ENCODE measurements around the gene SLC2A14.
"Not testable (repeated sequence)": the region's sequence is repeated elsewhere in the genome, so short reads cannot be mapped to it uniquely, and the experiment has no call there.

Gene SLC2A14

DNA sequence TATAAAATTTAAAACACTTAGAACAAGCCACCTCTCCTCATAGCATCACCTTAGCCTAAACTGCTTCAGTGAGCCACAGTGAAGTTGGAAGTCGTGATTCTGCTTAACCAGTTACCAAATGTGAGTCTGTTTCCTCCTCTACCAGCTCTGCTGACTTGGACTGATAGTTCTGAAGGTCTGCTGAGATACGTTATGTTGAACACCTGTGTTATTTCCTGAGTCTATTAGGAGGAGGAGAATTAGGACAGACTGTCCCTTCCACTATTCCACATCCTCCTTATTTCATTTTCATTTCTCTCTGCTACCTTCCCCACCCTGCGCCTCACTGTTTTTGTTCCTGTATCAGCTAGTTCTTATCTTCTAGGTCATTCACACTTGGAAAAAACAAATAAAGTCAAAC lies 2.4 kb downstream of the SLC2A14 start:
- no peak for DNase-seq (ENCODE audit: low read depth, low spot score)

DNA sequence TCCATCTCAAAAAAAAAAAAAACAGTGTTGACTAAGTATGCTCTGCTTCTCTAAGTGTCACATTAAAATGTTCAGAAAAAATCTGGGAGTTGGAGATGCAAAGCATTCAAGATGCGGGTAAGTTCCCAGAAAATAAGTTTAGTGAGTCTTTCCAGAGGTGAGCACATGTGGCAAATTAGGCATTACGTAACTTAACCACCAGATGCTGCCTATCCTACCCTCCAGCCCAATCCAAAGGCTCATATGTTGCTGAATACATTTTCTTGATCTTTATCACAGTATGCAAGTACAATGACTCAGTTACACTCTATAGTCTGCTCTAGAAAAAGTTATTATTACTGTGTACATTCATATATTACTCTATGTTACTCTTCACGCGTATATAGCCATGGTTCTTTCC lies 3.6 kb downstream of the SLC2A14 start:
- no peak for DNase-seq (ENCODE audit: low read depth, low spot score)

DNA sequence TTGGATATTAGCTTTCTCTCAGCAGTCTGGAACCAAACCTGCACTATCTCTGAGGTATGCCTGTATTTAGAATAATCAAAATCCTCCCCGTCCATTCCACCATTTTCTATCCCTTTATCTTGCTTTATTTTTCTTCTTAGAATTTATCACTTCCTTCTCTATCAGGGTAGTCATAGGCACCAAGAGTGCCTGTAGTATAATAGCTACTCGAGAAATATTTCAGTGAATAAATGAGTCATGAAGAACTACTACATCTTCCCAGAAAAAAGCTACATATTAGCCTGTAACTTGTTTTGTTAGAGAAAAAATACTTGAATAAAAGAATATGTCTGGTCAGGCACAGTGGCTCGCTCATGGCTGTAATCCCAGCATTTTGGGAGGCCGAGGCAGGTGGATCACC lies 4.3 kb downstream of the SLC2A14 start:
- DNase-seq (ENCODE audit: low read depth, low spot score), result no peak

DNA sequence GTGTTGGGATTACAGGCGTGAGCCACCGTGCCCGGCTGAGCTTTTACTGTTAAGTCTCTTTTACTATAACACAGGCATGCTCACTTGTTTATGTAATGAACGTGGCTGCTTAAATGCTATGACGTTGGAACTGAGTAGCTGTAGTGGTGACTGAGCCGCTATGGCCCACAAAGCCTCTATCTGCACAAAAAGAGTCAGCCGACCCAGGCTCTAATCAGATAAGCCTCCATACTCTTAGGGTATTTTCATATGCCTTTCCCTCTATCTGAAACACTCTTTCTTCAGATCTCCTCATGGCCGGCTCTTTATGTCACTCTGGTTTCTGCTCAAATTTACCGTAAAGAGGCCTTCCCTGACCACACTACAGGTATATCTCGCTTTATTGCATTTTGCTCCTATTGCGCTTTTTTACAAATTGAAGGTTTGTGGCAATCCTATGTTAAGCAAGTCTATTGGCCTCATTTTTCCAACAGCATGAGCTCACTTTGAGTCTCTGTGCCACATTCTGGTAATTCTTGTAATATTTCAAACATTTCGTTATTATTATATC lies 8.0 kb downstream of the SLC2A14 start:
- DNase-seq (ENCODE audit: low read depth, low spot score), result no peak

DNA sequence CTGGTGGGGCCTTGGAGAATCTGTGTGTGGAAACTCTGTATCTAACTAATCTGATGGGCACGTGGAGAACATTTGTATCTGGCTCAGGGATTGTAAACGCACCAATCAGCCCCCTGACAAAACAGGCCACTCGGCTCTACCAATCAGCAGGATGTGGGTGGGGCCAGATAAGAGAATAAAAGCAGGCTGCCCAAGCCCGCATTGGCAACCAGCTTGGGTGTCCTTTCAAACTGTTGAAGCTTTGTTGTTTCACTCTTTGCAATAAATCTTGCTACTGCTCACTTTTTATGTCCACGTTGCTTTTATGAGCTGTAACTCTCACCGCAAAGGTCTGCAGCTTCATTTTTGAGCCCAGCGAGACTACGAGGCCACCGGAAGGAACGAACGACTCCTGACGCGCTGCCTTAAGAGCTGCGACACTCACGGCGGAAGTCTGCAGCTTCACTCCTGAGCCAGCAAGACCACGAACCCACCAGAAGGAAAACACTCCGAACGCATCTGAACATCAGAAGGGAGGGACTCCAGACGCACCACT lies 9.8 kb downstream of the SLC2A14 start:
- DNase-seq (ENCODE audit: low read depth, low spot score), result not testable (repeated sequence)

DNA sequence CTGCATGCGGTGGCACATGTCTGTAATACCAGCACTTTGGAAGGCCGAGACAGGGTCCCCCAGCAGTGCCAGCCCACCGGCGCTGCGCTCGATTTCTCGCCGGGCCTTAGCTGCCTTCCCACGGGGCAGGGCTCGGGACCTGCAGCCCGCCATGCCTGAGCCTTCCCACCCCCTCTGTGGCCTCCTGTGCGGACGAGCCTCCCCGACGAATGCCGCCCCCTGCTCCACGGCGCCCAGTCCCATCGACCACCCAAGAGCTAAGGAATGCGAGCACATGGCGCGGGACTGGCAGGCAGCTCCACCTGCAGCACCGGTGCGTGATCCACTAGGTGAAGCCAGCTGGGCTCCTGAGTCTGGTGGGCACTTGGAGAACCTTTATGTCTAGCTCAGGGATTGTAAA lies 10.4 kb downstream of the SLC2A14 start:
- not testable (repeated sequence) for DNase-seq (ENCODE audit: low read depth, low spot score)

DNA sequence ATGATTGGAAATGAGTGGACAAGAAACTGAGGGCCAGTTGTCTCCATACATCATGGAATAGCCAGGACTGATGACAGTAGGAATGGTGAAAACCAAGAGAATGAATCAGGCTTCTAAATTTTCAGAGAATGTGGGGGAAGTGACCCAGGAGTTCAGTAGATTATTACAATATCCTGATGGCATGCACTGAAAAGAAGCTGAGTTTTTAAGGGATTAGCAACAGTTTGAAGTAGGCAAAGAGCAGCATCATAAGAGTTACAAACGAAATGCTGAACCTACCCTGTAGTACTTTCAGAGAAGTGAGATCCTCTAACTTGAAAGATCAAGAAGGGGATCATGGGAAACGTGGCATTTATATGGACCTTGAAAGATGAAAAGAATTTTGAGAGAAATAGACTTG lies 13.2 kb downstream of the SLC2A14 start:
- no peak for DNase-seq (ENCODE audit: low read depth, low spot score)

DNA sequence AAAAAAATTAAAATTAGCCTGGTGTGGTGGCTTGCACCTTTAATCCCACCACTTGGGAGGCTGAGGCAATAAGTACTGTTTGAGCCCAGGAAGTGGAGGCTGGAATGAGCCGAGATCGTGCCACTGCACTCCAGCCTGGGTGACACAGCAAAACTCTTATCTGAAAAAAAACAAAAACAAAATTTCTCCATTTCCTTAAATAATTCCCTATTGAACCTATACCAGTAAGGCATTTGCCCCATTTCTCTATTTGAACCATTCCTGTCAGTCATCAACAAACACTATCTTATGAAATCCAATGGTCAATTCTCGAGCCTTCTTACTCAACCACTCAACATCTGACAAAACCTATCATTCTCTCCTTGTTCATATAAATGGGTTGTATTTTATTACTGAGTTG lies 14.7 kb downstream of the SLC2A14 start:
- no peak for DNase-seq (ENCODE audit: low read depth, low spot score)

DNA sequence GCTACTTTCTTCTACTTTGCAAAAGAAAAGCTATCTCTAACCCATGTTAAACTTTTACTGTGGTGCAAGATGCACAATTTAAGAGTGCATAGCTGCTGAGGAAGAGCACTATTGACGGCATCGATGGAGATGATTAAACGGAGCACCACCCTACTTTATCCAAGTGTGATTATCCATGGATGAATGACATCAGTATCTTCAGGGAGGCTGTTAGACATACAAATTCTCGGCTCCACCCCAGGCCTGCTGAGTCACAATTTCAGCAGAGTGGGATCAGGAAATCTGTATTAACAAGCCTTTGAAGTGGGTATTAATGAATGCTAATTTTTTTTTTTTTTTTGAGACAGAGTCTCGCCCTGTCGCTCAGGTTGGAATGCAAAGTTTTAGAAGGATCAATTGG lies 16.2 kb downstream of the SLC2A14 start:
- no peak for DNase-seq (ENCODE audit: low read depth, low spot score)

DNA sequence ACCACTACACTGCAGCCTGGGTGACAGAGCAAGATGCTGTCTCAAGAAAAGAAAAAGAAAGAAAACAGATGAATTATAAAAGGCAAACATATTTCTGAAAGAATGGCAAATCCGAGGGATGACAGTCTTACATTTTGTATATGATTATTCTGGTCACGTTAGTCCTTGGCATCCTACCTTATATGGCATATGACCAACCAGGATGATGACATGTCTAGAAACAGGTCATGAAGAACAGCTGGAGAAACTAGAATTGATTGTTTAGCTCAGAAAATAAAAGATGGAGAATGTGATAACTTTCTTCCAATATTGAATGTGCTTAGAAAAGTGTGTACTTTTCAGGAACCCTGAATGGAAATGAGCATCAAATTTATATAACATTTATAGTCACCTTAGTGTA lies 19.2 kb downstream of the SLC2A14 start:
- no peak for DNase-seq (ENCODE audit: low read depth, low spot score)

DNA sequence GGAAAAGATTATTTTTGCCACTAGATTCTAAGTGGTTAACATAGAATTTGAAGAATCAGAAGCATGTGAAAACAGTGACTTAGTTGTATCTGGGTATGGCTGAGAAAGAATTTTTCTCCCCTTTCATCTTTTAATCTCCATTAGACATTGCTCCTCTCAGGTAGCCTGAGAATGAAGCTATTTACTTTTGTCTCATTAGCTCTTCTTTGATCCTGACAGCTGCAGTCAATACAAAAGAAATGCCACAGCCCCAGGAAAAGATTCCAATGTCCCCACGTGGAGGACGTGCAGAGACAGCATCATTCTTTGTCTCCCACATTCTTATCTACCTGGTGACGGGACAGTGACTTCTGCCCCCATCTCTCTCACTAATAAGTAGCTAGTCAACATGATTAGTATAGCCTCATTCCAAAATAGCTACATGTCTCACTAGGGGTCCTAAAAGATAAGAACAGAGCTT lies 21.1 kb downstream of the SLC2A14 start:
- not testable (repeated sequence) for DNase-seq (ENCODE audit: low read depth, low spot score)

DNA sequence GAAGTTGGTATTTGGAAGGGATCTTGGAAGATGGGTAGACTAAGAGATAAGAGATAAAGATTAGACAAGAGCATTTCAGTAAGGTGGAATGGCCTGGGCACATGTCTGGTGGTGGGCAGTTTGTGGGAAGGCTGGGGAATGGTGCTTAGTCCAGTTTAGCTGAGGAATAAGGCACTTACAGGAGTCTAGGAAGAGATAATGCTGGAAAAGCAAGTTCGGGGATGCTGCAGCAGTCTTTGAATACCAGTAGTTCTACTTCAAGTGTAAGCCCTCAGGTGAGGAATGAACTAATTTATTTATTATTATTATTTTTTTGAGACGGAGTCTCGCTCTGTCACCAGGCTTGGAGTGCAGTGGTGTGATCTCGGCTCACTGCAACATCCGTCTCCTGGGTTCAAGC lies 22.6 kb downstream of the SLC2A14 start:
- DNase-seq (ENCODE audit: low read depth, low spot score), result not testable (repeated sequence)

DNA sequence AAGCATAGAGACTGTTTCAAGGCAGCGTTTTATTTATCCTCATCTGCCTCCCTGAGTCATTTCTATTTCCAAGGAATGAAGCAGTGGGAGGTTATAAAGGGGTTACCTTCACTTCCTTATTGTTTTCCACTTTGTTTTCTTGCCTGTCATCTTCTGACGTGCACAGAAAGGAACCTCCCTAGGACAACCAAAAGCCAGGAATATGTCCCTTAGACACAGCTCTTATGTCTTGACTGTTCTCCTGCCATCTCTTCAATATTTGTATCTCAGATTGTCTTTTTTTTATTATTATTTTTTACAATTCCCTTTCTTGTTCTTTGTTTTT lies 24.7 kb downstream of the SLC2A14 start:
- not testable (repeated sequence) for DNase-seq (ENCODE audit: low read depth, low spot score)

DNA sequence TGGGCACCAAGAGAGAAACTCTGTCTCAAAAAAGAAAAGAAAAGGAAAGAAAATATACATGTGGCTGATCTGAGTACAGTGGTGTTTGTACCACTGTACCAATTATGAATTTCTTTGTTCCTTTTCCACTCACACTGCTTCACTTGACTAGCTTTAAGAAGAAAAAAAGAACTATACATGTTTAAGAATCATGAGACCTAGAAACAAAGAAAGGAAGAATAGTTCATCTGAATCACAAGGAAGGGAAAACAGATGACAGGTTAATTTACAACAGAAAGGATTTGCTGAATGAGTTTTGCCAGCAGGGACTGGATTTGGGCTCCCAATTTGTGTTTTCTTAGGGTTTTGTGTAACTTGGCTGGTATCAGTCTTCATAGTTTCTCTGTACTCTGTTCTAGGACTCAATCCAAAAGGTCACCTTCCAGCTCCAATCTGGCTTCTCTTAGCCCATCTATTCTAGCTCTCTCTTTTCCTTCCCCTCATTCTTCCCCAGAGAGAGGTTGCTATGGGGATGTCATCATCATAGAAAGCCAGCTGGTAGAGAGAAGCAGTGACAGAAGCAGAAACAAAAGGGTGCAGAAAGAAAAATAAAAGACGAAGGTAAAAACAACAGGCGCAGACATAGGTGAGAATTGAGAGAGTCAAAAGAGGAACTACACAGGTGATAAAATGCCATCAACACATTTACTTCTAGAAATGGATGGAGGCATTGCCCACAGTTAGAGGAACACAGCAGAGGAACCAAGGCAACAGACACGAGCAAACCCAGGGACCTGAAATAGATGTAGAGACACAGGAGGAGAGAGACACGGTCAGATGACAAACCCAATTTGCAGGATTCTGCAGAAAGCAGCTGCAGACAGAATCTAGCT lies 25.3 kb downstream of the SLC2A14 start:
- not testable (repeated sequence) for DNase-seq (ENCODE audit: low read depth, low spot score)

DNA sequence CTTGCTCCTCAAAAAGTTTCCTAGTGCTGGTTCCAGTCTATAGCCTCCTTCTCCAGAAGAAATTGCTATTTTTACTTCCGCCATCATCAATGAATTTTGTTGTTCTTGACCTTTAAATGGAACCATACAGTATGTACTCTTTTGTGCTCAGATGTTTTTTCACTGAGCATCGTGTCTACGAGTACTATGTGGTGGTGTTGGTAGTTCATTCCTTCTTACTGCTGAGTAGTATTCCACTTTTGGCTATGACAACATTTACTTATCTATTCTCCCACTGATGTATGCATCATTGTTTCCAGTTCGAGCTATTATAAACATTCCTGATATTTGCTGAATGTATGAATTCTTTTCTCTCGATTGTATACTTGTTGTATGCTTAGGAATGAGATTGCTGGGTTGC lies 28.6 kb downstream of the SLC2A14 start:
- DNase-seq (ENCODE audit: low read depth, low spot score), result no peak

DNA sequence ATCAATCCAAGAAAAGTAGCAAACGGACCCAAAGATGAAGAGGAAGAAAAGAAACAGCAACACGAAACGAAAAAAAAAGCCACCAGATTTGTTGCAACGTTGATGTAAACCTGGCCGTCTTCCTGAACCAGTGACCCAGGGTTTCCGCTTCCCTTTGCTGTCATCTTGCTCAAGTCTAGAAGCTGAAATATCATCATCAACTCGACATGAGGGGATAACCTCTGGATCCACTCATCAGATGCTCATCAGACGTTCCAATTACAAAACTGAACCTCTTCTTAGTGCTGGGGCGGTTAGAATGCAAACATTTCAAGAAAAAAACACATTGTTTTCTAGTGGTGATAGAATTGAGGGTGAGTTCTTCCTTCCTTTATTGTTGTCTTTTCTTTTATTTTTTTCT lies 29.1 kb downstream of the SLC2A14 start:
- DNase-seq (ENCODE audit: low read depth, low spot score), result not testable (repeated sequence)

DNA sequence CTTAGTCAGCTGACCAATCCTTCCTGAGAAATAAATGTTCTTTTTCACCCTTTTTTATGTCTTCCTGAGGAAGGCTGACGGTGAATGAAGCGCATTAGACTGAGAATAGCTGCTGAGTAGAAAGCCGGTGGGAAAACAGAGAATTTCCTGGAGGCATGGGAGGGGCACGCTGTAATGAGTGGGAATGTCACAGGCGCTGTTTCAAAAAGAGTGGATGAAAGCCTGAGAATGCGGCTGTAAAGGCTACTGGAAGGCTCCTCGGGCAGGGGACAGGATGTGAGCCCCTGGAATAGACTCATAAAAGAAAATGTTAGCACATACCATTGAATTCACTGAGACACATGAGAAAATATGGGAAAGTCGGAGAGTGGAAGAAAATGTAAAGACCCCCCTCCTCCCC lies 29.6 kb downstream of the SLC2A14 start:
- not testable (repeated sequence) for DNase-seq (ENCODE audit: low read depth, low spot score)

DNA sequence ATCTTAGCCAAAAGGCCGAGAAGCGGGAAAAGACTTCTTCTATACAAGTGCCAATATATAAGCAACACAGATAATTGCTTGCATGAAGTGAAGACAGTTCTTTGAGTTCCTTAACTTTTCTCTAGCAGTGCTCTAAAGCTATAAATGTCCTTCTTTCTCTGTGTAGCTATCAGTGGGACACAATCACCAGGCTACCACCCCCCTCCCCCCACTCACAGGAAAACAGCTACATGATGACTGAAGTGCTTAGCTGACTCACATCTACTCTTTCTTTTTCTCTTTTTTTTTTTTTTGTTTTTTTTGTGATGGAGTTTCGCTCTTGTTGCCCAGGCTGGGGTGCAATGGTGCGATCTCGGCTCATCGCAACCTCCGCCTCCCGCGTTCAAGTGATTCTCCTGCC lies 30.3 kb downstream of the SLC2A14 start:
- not testable (repeated sequence) for DNase-seq (ENCODE audit: low read depth, low spot score)

DNA sequence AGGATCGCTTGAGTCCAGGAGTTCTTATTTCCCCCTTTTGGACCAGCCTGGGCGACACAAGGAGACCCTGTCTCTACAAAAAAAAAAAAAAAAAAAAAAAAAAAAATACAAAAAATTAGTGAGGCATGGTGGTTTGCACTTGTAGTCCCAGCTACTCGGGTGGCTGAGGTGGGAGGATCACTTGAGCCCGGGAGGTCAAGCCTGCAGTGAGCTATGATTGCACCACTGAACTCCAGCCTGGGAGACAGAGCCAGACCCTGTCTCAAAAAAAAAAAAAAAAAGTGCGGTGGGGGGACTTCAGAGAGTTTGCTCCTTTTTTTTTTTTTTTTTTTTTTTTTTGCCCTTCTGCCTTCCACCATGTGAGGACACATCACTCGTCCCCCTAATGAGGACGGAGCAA lies 32.9 kb downstream of the SLC2A14 start:
- not testable (repeated sequence) for DNase-seq (ENCODE audit: low read depth, low spot score)

DNA sequence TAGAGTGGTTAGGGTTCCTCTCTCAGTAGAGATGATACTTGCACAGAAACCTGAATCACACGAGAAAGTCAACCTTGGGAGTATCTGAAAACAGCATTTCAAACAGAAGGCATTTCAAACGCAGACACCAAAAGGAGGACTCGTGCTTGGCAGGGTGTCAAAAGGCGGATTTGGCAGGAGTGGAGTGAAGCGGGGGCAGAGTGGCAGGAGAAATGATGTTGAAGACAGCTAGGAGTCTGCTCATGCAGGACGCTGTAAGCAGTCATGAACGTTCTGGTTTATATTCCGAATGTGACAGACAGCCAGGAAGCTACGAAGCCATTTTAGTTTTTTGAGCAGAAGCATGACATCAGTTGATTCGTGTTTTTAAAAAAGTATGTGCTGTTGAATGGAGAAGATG lies 33.5 kb downstream of the SLC2A14 start:
- DNase-seq (ENCODE audit: low read depth, low spot score), result not testable (repeated sequence)

DNA sequence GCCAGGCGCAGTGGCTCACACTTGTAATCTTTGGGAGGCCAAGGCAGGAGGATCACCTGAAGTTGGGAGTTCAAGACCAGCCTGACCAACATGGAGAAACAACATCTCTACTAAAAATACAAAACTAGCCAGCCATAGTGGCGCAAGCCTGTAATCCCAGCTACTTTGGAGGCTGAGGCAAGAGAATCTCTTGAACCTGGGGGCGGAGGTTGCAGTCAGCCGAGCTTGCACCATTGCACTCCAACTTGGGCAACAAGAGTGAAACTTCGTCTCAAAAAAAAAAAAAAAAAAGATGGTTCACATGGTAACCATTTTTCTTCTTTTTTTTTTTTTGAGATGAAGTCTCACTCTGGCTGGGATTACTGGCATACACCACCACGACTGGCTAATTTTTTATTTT lies 35.3 kb downstream of the SLC2A14 start:
- DNase-seq (ENCODE audit: low read depth, low spot score), result no peak

DNA sequence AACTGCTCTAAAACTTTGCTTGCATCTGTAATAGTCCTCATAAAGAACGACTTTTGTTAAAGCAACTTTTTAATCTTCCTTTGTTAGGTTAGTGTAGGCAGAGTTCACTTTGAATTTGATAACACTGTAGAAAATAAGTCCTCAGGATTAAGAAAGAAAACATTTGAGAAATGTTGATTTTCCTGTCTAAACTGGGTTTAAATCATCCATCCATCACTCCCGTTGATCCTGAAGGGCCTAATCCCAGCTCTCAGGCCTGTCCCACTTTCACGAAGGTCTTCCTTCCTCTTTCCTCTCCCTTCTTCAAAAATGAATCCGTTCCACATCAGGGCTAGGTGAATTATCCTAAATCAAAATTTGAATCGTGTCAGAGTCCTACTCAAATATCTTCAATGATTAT lies 36.9 kb downstream of the SLC2A14 start:
- DNase-seq (ENCODE audit: low read depth, low spot score), result no peak

DNA sequence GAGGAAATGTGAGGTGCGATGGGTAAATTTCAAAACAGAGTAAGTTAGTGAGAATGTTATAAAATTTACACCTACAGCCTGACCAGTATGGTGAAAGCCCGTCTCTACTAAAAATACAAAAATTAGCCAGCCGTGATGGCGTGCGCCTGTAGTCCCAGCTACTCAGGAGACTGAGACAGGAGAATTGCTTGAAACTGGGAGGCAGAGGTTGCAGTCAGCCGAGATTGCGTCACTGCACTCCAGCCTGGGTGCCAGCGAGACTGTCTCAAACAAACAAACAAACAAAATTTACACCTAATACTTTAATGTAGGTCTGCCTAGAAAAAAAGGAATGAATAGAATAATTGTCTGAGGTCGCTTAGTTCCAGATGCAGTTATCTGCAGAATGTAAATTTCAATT lies 37.6 kb downstream of the SLC2A14 start:
- no peak for DNase-seq (ENCODE audit: low read depth, low spot score)
